Measurements from ENCODE around the gene MGA. TPM values are rescaled to one million over a fixed set of nuclear protein-coding genes. Genes with fewer than 3 reads are reported as not detected.

Gene MGA
- total and polyA plus RNA-seq, 2 experiments from 2014 or later: 42.6 to 58.9 TPM

- Histone ChIP-seq H3K9me2 (ENCODE audit: insufficient read depth) (no peaks in the 10 kb centered on the region), H3K4me3 (no peak overlapping the region), H4K20me1 (replicated peaks; ENCODE audit: insufficient read depth) (no peaks in the 10 kb centered on the region), H3K27me3 (ENCODE audit: insufficient read depth) (no peaks in the 10 kb centered on the region), H3F3A (replicated peaks; ENCODE audit: low read depth) (no peaks in the 10 kb centered on the region), H3K79me2 (replicated peaks; ENCODE audit: insufficient read depth) (no peaks in the 10 kb centered on the region), H3K4me1 (ENCODE audit: insufficient read depth) (no peaks in the 10 kb centered on the region), H3K36me3 (ENCODE audit: insufficient read depth) (no peaks in the 10 kb centered on the region), H2AFZ (no peak overlapping the region; the same call in 1 of the 2 replicates), H3K4me2 (no peak overlapping the region), H3K27ac (ENCODE audit: low read depth) (no peak overlapping the region)
- TF ChIP-seq EZH2phosphoT487 (IDR thresholded peaks at IDR 0.05; ENCODE audit: unreplicated experiment): no peak
- TF ChIP-seq ZNF331 (CRISPR knock-in tag; IDR thresholded peaks at IDR 0.05; ENCODE audit: low read depth): no peak
- no peak for TF ChIP-seq POLR2AphosphoS5 (IDR thresholded peaks at IDR 0.05; ENCODE audit: low read depth)
- no peak for TF ChIP-seq CREB1 (CRISPR knock-in tag; IDR thresholded peaks at IDR 0.05; ENCODE audit: low read depth)
- no peak for TF ChIP-seq CTCF (conservative IDR thresholded peaks at IDR 0.05; ENCODE audit: low read depth in 2 of 2)
- peak; percentile 14 for ATAC-seq
- peaks cover 7% of the 10 kb centered on the region for H3K27me3 Mint-ChIP-seq (ENCODE audit: insufficient read depth, low read depth, poor library complexity)
- no peak overlapping the region; the same call in 1 of the 2 replicates for H3K27ac Mint-ChIP-seq
- H3K36me3 Mint-ChIP-seq (ENCODE audit: low read depth): no peaks in the 10 kb centered on the region; the same call in 2 of the 3 replicates
- DNase-seq (ENCODE audit: low spot score): no peak
- no peaks in the 10 kb centered on the region; the same call in 2 of the 3 replicates for H3K9me3 Mint-ChIP-seq
- peaks cover 11% of the 10 kb centered on the region for H3K4me1 Mint-ChIP-seq
- no peak overlapping the region for H3K4me3 Mint-ChIP-seq
These were observed 150.6 kb downstream of the MGA start for GRCh38 chr15:41810651-41811431.

GRCh38 chr15:41811432-41812195 is 151.4 kb downstream of the MGA start:
- H3K4me3 Mint-ChIP-seq: no peak overlapping the region
- H3K36me3 ChIP-seq (ENCODE audit: insufficient read depth): no peaks in the 10 kb centered on the region
- H3K4me1 ChIP-seq (ENCODE audit: insufficient read depth): no peaks in the 10 kb centered on the region
- H3K27me3 ChIP-seq (ENCODE audit: insufficient read depth): no peaks in the 10 kb centered on the region
- H3K36me3 Mint-ChIP-seq (ENCODE audit: low read depth): no peaks in the 10 kb centered on the region; the same call in 2 of the 3 replicates
- peak; percentile 95 for DNase-seq (ENCODE audit: low spot score)
- no peaks in the 10 kb centered on the region for H4K20me1 ChIP-seq (replicated peaks; ENCODE audit: insufficient read depth)
- peaks cover 9% of the 10 kb centered on the region; the same call in 2 of the 3 replicates for H3K4me1 Mint-ChIP-seq
- H3K27ac Mint-ChIP-seq: no peak overlapping the region
- TF ChIP-seq ETS1 (IDR thresholded peaks at IDR 0.05): no peak
- no peak for TF ChIP-seq ZNF331 (CRISPR knock-in tag; IDR thresholded peaks at IDR 0.05; ENCODE audit: low read depth)
- TF ChIP-seq CTCF (conservative IDR thresholded peaks at IDR 0.05; ENCODE audit: low read depth in 2 of 2): peak; percentile 87 to 88
- no peaks in the 10 kb centered on the region for H3F3A ChIP-seq (replicated peaks; ENCODE audit: low read depth)
- H3K79me2 ChIP-seq (replicated peaks; ENCODE audit: insufficient read depth): no peaks in the 10 kb centered on the region
- H3K27me3 Mint-ChIP-seq (ENCODE audit: insufficient read depth, low read depth, poor library complexity): peaks cover 5% of the 10 kb centered on the region
- peak; percentile 89 for ATAC-seq
- no peak overlapping the region; the same call in 1 of the 2 replicates for H2AFZ ChIP-seq
- H3K4me3 ChIP-seq: no peak overlapping the region
- no peaks in the 10 kb centered on the region; the same call in 2 of the 3 replicates for H3K9me3 Mint-ChIP-seq
- no peak overlapping the region for H3K27ac ChIP-seq (ENCODE audit: low read depth)
- H3K9me2 ChIP-seq (ENCODE audit: insufficient read depth): no peaks in the 10 kb centered on the region
- no peak overlapping the region for H3K4me2 ChIP-seq
